ENCODE measurements around the gene ADRA1B. TPM values are rescaled to one million over a fixed set of nuclear protein-coding genes. Genes with fewer than 3 reads are reported as not detected.

The ADRA1B gene
- total RNA-seq, 1 donor from 2014 or later = 0.57 TPM

DNA sequence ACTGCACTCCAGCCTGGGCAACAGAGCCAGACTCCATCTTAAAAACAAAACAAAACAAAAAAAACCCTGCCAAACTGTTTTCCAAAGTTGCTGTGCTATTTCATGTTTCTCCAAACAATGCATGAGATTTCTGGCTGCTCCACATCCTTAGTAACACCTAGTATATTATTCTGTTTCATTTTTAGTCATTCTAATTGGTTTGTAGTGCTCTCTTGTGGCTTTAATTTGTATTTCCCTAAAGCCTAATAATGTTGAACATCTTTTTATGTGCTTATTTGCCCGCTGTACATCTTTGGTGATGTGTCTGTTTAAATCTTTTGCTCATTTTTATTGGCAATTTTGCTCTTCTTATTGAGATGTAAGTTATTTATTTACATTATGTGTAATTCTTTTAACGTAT lies 74.2 kb downstream of the ADRA1B start:
- TF ChIP-seq CTCF (IDR thresholded peaks at IDR 0.05; ENCODE audit: unreplicated experiment) = no peak
- Mint-ChIP-seq H3K4me3 (ENCODE audit: low read depth) (no peak overlapping the region), H3K36me3 (ENCODE audit: insufficient read depth) (no peaks in the 10 kb centered on the region), H3K27ac (no peak overlapping the region), H3K27me3 (peaks cover 27% of the 10 kb centered on the region), H3K9me3 (ENCODE audit: low read depth) (no peaks in the 10 kb centered on the region), H3K4me1 (ENCODE audit: low read depth) (no peaks in the 10 kb centered on the region)
- no peak for DNase-seq (ENCODE audit: low spot score, unreplicated experiment)

DNA sequence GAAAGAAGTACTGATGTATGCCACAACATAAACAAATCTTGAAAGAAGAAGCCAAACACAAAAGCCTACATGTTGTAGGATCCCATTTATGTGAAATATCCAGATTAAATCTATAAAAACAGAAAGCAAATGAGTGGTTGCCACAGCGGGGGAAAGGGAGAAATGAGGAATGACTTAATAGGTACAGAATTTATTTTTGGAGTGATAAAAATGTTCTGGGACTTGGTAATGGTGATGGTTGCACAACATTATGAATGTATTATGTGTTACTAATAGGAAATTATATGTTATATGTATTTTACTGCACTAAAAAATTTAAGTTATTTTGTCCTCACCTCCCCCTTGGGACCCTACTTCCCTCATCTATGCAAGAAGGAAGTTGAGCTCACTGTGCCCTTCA lies 76.3 kb downstream of the ADRA1B start:
- no peaks in the 10 kb centered on the region for H3K9me3 Mint-ChIP-seq (ENCODE audit: low read depth)
- no peaks in the 10 kb centered on the region for H3K4me1 Mint-ChIP-seq (ENCODE audit: low read depth)
- no peak overlapping the region for H3K27ac Mint-ChIP-seq
- H3K36me3 Mint-ChIP-seq (ENCODE audit: insufficient read depth) = no peaks in the 10 kb centered on the region
- peaks cover 15% of the 10 kb centered on the region for H3K27me3 Mint-ChIP-seq
- no peak for TF ChIP-seq CTCF (IDR thresholded peaks at IDR 0.05; ENCODE audit: unreplicated experiment)
- no peak for DNase-seq (ENCODE audit: low spot score, unreplicated experiment)
- H3K4me3 Mint-ChIP-seq (ENCODE audit: low read depth) = no peak overlapping the region

GRCh38 chr5:159993194-159993593 lies 76.9 kb downstream of the ADRA1B start:
- H3K36me3 Mint-ChIP-seq (ENCODE audit: insufficient read depth) = no peaks in the 10 kb centered on the region
- peaks cover 10% of the 10 kb centered on the region for H3K27me3 Mint-ChIP-seq
- no peaks in the 10 kb centered on the region for H3K4me1 Mint-ChIP-seq (ENCODE audit: low read depth)
- no peak overlapping the region for H3K4me3 Mint-ChIP-seq (ENCODE audit: low read depth)
- no peaks in the 10 kb centered on the region for H3K9me3 Mint-ChIP-seq (ENCODE audit: low read depth)
- DNase-seq (ENCODE audit: low spot score, unreplicated experiment) = no peak
- TF ChIP-seq CTCF (IDR thresholded peaks at IDR 0.05; ENCODE audit: unreplicated experiment) = no peak
- H3K27ac Mint-ChIP-seq = no peak overlapping the region

GRCh38 chr5:159995907-159996306 lies 79.6 kb downstream of the ADRA1B start:
- Mint-ChIP-seq H3K4me1 (ENCODE audit: low read depth) (no peaks in the 10 kb centered on the region), H3K27me3 (peaks cover 4% of the 10 kb centered on the region), H3K36me3 (ENCODE audit: insufficient read depth) (no peaks in the 10 kb centered on the region), H3K4me3 (ENCODE audit: low read depth) (no peak overlapping the region), H3K9me3 (ENCODE audit: low read depth) (no peaks in the 10 kb centered on the region), H3K27ac (no peak overlapping the region)
- no peak for DNase-seq (ENCODE audit: low spot score, unreplicated experiment)
- TF ChIP-seq CTCF (IDR thresholded peaks at IDR 0.05; ENCODE audit: unreplicated experiment) = no peak

DNA sequence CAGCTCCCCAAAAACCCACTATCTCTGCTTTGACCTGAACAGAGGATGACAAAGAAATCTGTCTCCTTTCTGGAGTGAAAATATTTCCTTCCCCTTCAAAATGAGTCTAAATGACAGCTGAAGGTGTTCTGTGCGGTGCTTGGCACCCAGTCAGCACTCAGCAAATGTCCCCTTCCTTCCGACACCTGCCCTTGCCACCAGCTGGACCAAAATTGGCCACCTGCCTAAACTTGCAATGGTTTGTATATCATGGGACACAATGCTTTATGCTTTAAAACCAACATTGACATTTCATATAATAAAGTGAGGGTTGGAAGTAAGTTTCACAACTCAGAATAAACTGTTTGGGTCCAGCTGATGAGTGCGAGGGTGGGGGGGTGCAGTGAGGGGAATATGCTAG lies 85.2 kb downstream of the ADRA1B start:
- Mint-ChIP-seq H3K36me3 (ENCODE audit: insufficient read depth) (no peaks in the 10 kb centered on the region), H3K9me3 (ENCODE audit: low read depth) (no peaks in the 10 kb centered on the region), H3K4me3 (ENCODE audit: low read depth) (no peak overlapping the region), H3K4me1 (ENCODE audit: low read depth) (no peaks in the 10 kb centered on the region), H3K27ac (no peak overlapping the region), H3K27me3 (no peaks in the 10 kb centered on the region)
- DNase-seq (ENCODE audit: low spot score, unreplicated experiment) = no peak
- no peak for TF ChIP-seq CTCF (IDR thresholded peaks at IDR 0.05; ENCODE audit: unreplicated experiment)

Measured in progenitor cell of endocrine pancreas (in vitro differentiated cells).